GM15510 (cell line): ENCODE data around the gene CCDC80.

Source experiments
- POLR2A ChIP-seq: IDR thresholded peaks from 3 replicates; pipeline ENCODE4 v1.6.1; 2011; ENCODE audit warnings: borderline replicate concordance; ENCODE audit not compliant: insufficient read length; ENCODE audit errors: extremely low read depth

Gene CCDC80

GRCh38 chr3:112644453-112644852 is 3.5 kb upstream of the CCDC80 start:
- no peak for TF ChIP-seq POLR2A

GRCh38 chr3:112643621-112644240 is 2.8 kb upstream of the CCDC80 start:
- no peak for TF ChIP-seq POLR2A

GRCh38 chr3:112642912-112643506 is 2.1 kb upstream of the CCDC80 start:
- no peak for TF ChIP-seq POLR2A

- no peak for TF ChIP-seq POLR2A
Measured at GRCh38 chr3:112640276-112640929, 540 bp downstream of the CCDC80 start.

GRCh38 chr3:112639455-112640225 is 1.3 kb downstream of the CCDC80 start:
- TF ChIP-seq POLR2A, result no peak

GRCh38 chr3:112638327-112639020 is 2.5 kb downstream of the CCDC80 start:
- no peak for TF ChIP-seq POLR2A

- no peak for TF ChIP-seq POLR2A
Measured at GRCh38 chr3:112637700-112638099, 3.2 kb downstream of the CCDC80 start.

GRCh38 chr3:112635674-112636073 is 5.3 kb downstream of the CCDC80 start:
- no peak for TF ChIP-seq POLR2A

- TF ChIP-seq POLR2A, result no peak
Measured at GRCh38 chr3:112634786-112635541, 6.0 kb downstream of the CCDC80 start.

- no peak for TF ChIP-seq POLR2A
Measured at GRCh38 chr3:112633757-112634156, 7.2 kb downstream of the CCDC80 start.

- no peak for TF ChIP-seq POLR2A
Measured at GRCh38 chr3:112633191-112633590, 7.8 kb downstream of the CCDC80 start.

GRCh38 chr3:112632596-112632995 is 8.3 kb downstream of the CCDC80 start:
- no peak for TF ChIP-seq POLR2A

- no peak for TF ChIP-seq POLR2A
Measured at GRCh38 chr3:112631257-112631656, 9.7 kb downstream of the CCDC80 start.

- TF ChIP-seq POLR2A, result no peak
Measured at GRCh38 chr3:112629425-112629824, 11.5 kb downstream of the CCDC80 start.

- no peak for TF ChIP-seq POLR2A
Measured at GRCh38 chr3:112627919-112628466, 12.9 kb downstream of the CCDC80 start.

GRCh38 chr3:112627419-112627818 is 13.5 kb downstream of the CCDC80 start:
- no peak for TF ChIP-seq POLR2A
